GM12878 (cell line): ENCODE data around the gene ZNF462.

Experiments used
- CTCF ChIP-seq, 3 experiments: IDR thresholded peaks in 2 of 3; conservative IDR thresholded peaks in 1 of 3; 2 replicates each; pipeline ENCODE4 v1.5.1; 2011; ENCODE audit warnings: low read depth in 3 of 3, low read length in 3 of 3, mild to moderate bottlenecking in 3 of 3, control low read depth in 2 of 3, moderate library complexity in 2 of 3, inconsistent platforms in 1 of 3, mixed read lengths in 1 of 3; ENCODE audit not compliant: control insufficient read depth in 2 of 3, insufficient read depth in 1 of 3; ENCODE audit errors: extremely low read depth in 1 of 3
- IRF5 ChIP-seq: fragments of 450-650 bp; IDR thresholded peaks from 2 replicates; pipeline ENCODE4 v1.6.1; 2017; ENCODE audit warnings: borderline replicate concordance
- POLR2A ChIP-seq: IDR thresholded peaks from 2 replicates; pipeline ENCODE4 v1.6.1; 2011; ENCODE audit warnings: low read depth, mild to moderate bottlenecking, low read length

DNA sequence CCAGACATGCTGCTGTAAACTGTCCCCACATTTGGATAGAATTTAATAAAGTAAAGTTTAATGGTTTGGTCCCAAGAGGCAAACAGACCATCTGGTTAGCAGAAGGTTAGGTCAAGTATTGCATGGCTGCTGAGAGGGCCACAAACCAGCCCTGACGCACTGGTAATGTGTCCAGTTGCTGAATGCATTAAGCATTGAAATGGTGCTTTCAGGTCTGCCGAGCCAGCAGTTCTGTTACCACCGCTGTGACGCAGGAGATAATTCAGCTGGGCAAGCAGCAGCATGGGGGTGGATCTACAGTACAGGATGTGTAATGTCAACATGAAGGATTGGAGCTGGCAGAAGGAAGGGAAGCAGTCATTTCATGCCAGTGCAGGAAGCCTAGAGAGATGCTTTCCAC lies 16.0 kb downstream of the ZNF462 start:
- TF ChIP-seq POLR2A = no peak
- no peak for TF ChIP-seq IRF5
- no peak for TF ChIP-seq CTCF (IDR thresholded peaks at IDR 0.05 in 2 of 3, conservative IDR thresholded peaks at IDR 0.05 in 1 of 3; ENCODE audit: control insufficient read depth in 2 of 3, extremely low read depth in 1 of 3, insufficient read depth in 1 of 3, low read depth in 3 of 3, low read length in 3 of 3)
